GM12892 (cell line): ENCODE data around the gene TRAPPC4.
"Not testable (repeated sequence)": the region's sequence is repeated elsewhere in the genome, so short reads cannot be mapped to it uniquely, and the experiment has no call there.

ENCODE experiments used
- DNase-seq: peaks from one replicate; pipeline ENCODE4 v3.0.0; 2011; ENCODE audit not compliant: insufficient read length
- FAIRE-seq: peaks from 2 replicates; lab custom pipeline; 2011; peaks lifted over from hg19 to GRCh38; lab: Jason Lieb, UNC
- POLR2A ChIP-seq: IDR thresholded peaks from 2 replicates; pipeline ENCODE4 v1.6.1; 2011; ENCODE audit warnings: low read depth, low read length, control low read depth
- POLR2AphosphoS5 ChIP-seq: IDR thresholded peaks from 2 replicates; pipeline ENCODE4 v1.6.1; 2011; ENCODE audit warnings: low read depth, low read length, control low read depth
- TAF1 ChIP-seq: IDR thresholded peaks from 2 replicates; pipeline ENCODE4 v1.6.1; 2011; ENCODE audit warnings: low read depth, mild to moderate bottlenecking, control low read depth, low read length, borderline replicate concordance

TRAPPC4 gene

DNA sequence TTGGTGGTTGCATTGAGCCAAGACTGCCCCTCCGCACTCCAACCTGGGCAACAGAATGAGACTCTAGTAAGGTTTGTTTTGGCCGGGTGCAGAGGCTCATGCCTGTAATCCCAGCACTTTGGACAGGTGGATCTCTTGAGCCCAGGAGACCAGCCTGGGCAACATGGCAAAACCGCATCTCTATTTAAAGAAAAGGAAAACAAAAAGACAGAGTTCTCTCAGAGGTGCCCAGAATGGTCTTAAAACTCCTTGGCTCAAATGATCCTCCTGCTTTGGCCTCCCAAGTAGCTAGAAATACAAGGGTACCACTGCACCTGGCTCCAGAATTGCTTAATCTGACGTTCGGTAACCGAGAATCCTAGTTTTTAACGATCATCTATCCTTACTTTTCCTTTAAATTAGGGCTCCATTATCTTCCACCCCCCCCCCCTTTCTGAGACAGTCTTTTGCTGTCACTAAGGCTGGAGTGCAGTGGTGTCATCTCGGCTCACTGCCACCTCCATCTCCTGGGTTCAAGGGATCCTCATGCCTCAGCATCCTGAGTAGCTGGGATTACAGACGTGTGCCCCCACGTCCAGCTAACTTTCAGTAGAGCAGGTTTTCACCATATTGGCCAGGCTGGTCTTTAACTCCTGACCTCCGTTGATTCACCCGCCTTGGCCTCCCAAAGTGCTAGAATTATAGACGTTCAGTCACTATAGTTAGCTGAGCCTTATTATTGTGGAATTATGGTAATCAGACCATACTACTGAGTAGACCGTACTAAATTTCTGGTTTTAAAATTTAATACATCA, 2.2 kb upstream of the TRAPPC4 start:
- no peak for DNase-seq
- FAIRE-seq, result no peak
- TF ChIP-seq TAF1 (no peak), POLR2A (0 out of 2 replicates have a peak, but pooled peaks have one; percentile 41)

DNA sequence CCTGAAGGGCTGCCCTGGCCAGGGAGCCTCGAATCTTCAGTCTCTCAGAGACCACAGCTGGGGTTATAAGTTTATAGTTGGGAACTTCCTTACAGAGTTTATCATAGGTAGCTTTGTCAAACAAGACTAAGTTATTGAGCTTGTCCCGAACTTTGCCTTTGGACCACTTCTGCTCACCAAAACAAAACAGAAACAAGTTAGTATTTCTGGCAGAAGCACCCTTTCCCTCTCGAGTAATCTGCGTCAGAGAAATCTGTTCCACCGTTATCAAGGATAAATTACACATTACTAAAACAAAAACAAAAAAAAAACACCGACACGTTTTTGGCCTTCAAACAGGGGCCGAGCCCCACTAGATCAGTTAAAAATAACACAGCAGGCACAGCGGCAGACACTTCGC, 1.2 kb upstream of the TRAPPC4 start:
- FAIRE-seq, DNase-seq: not testable (repeated sequence)

DNA sequence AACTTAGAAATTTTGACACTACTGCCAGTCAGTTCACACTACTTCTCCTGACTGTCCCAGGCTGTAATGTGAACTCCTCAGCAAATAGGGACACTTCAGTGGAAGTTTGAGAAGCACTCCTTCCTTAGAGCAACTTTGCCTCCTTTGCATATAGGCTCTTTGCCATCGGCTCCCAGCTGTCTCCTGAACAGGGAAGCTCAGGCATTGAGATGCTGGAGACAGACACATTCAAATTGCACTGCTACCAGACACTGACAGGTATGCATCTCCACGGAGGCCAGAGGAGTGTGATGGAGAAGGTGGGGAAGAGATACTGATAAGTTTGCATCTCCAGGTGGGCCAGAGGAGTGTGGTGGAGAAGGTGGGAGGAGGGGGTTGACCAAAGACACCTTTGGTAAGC, 1.4 kb downstream of the TRAPPC4 start:
- TF ChIP-seq TAF1 (no peak), POLR2AphosphoS5 (no peak), POLR2A (no peak)
- no peak for DNase-seq
- FAIRE-seq, result no peak

DNA sequence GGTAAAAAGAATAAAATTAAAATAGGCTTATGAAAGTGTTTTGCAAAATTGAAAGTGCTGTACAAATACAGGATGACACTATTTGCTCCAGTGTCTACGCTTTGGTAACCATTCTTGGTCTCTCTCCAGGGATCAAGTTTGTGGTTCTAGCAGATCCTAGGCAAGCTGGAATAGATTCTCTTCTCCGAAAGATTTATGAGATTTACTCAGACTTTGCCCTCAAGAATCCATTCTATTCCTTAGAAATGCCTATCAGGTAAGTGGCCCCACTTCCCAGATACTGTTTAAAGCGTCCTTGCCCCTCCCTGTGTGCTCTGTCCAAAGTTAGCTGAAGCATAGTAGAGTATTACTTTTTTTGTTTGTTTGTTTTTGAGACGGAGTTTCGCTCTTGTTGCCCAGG, 3.1 kb downstream of the TRAPPC4 start:
- FAIRE-seq, result peak; percentile 36
- DNase-seq, result no peak

DNA sequence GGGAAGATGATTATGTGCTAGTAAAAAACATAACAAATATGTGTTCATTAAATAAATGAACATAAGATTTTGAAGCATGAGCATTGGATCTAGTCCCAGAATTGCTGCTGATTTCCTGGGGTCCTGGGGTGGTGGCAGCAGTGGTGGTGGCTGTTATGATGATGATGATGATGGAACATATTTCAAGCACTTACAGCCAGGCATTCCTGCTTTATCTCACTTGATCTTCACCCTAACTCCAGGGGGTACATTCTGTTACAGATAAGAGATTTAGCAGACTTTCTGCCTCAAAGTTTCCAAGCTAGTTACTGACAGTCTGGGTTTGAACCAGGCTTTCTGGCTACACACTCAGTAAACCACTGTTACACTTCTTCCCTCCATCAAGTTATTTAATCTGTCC, 5.2 kb downstream of the TRAPPC4 start:
- no peak for DNase-seq
- TF ChIP-seq POLR2A, result no peak
- no peak for TF ChIP-seq TAF1
- no peak for TF ChIP-seq POLR2AphosphoS5
- no peak for FAIRE-seq

More for the DNA sequence above, 3.1 kb downstream of the TRAPPC4 start:
- TF ChIP-seq POLR2AphosphoS5 (no peak), POLR2A (no peak)

DNA sequence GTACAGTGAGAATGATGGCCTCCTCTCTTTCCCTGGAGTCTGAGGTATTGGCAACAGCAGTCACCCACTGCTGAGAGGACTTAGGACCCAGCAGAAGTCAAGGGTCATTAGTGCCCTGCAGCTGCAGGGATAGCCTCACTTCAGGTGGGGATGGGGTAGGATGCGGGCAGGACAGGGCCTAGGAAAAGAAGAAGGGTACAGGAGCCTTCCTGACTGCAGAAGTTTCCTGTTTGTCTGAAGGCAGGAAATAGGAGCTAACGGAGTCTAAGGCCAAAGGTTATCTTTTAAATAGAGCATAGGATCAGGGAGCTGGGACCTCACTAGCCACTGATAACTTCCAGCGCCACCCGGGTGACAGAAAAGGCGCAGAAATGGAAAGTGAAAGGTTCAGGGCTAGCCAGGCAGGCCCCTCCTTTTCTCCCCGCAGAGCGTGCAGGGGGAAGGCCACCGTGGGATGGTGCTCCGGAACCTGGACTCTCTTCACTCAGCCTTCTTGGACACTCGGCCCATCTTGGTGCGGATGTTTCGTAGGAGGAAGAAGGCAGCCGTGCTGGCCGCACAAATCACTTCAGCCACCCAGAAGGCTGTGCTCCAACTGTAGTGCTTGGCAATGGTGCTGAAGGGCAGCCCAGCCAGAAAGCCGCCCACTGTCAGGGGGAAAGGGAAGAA, 6.0 kb downstream of the TRAPPC4 start:
- DNase-seq, result no peak
- FAIRE-seq, result no peak
- TF ChIP-seq POLR2A (no peak), POLR2AphosphoS5 (no peak), TAF1 (no peak)

DNA sequence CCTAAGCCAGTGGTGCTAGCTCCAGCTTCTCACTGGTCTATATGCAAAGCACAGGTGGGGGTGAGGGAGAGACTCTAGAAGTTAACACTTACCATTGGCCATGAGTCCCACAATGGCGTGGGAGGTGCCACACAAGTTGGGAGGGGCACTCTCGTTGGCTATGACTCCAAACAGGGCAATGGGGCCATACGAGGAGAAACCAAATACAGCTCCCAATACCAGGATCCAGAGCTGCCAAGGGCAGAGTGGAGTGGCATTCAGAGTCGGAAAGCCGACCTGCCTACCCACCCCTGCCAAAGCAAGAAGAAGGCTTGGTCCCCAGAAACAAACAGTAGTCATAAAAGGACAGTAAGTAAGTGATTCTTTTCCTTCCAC, 6.5 kb downstream of the TRAPPC4 start:
- no peak for DNase-seq
- FAIRE-seq, result no peak
- no peak for TF ChIP-seq TAF1
- no peak for TF ChIP-seq POLR2A
- no peak for TF ChIP-seq POLR2AphosphoS5

DNA sequence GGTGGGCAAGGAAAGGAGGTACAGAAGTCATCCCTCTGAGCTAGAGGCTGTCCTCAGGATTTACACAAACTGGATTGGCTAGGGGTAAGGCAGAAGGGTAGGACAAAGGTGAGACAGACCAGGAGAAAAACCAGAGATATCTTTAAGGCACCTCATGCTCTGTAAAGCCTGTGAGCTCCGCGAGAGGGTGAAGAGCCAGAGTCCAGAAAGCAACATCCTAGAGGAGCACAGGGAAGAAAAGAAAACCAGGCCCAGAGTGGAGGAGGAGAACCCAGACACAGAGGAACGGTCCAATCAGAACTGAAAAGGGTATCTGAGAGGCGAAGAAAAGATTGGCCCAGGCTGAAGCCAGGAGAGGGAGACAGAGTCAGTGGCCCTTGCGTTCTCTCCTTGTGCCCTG, 7.0 kb downstream of the TRAPPC4 start:
- TF ChIP-seq POLR2A (no peak), POLR2AphosphoS5 (no peak), TAF1 (no peak)
- DNase-seq, result no peak
- no peak for FAIRE-seq

DNA sequence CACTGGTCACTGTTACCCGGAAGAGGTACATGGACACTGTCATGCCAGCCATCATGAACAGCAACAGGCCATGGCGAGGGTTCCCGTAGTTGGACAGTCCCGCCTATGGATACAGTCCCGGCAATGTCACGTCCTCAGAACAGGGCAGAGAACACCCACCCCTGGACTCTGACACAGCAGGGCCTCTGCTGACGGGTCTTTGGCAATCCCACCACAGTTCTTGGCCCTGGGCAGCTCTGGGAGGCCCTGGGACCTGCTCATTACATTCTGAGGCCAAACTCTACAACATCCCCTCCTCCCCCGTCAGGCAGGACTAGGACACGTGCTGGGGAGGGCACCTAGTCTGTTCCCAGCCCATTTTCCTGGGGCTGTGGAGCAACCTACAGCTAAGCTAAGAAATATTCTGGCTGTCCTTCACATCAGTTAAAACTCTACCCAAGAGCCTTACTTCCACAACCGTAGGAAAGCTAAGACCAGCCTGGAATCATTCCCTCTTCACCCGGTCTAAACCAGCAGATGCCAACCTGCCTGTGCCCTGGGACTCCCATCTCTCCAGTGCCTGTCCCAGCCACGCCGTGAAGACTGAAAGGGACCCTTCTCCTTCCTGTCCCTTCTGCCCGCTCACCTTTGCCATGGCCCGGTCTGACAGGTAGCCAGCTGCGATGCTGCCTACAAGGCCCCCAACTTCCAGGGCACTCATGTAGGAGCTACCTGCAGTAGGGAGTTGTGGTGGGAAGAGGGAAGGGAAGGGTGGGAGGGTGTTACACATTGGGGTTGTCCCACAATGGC, 7.6 kb downstream of the TRAPPC4 start:
- TF ChIP-seq TAF1 (no peak), POLR2A (no peak), POLR2AphosphoS5 (no peak)
- DNase-seq (no peak), FAIRE-seq (no peak)

DNA sequence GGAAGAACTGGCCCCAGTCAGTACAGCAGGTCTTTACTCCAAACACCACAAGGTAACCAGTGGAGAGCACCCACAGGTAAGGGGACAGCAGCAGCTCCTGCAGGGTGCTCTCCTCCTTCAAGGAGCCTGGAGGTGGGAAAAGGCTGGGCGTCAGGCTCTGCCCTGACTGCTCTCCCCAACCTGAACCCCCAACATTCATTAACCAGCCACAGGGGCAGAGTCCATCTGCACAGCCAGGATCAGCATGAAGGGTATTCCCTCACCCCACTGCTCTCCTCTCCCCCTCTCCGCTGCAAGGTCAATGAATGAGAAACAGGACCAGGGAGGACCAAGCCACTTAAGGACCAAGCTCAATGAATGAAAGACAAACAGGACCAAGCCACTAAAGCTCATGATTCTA, 8.4 kb downstream of the TRAPPC4 start:
- no peak for FAIRE-seq
- TF ChIP-seq POLR2A (no peak), POLR2AphosphoS5 (no peak), TAF1 (no peak)
- no peak for DNase-seq

DNA sequence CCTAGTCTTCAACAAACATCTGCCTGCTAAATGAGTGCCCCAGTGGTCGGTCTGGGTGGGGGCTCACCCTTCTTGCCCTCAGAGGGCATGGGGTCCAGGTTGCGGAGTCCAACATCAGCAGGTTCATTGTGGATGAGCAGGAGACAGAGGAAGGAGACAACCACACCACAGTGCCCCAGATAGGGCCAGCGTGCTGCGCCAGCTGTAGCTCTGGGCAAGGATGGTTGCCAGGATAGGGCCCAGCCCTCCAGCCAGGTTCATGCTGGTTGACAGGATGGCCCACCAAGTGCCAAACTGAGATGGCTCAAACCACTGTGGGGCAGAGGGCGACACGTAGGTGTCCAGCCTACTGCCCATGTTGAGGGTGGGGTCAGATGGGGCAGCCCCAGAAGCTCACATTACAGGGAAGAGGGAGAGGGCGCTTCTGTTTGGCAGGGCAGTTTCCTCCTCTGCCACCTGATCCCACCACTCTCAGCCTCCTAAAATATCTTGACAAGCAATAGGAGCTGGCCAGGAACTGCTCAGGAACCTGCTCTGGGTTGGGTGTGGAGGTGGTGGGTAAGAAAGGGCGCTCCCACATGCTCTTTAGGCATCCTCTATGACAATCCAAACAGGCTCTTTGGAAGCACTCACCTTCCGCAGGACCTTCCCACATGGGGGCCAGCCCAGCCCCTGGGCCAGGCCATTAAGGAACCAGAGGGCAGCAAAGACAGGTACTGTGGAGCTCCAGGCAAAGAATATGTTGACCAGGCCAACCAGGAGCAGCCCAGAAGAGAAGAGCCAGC, 9.2 kb downstream of the TRAPPC4 start:
- DNase-seq (no peak), FAIRE-seq (no peak)
- TF ChIP-seq POLR2A (no peak), POLR2AphosphoS5 (no peak), TAF1 (no peak)
